IMR-90 (cell line): Measurements from ENCODE around the gene FNDC3B. TPM values are rescaled to one million over a fixed set of nuclear protein-coding genes. Genes with fewer than 3 reads are reported as not detected.

ENCODE experiments used
- ATAC-seq: fragments of 200-7000 bp; cut with Tn5 transposase; 2 replicates; pipeline ENCODE4 v1.9.1; 2020; ENCODE audit warnings: low read depth, mild to moderate bottlenecking, moderate library complexity
- BruUV-seq: library from RNA; stranded (reverse); fragments of 400-500 nt; replicated peaks from 2 replicates; lab custom pipeline; 2021; lab: Mats Ljungman, UMichigan
- CTCF ChIA-PET: fragments of 300-600 bp; formaldehyde crosslinking; extraction: SDS; loops from one replicate; lab custom pipeline; 2021; ENCODE audit warnings: antibody characterized with exemption; lab: Yijun Ruan, JAX
- POLR2A ChIA-PET: fragments of 300-600 bp; sonication (Branson Sonifier 250); formaldehyde crosslinking; loops from one replicate; lab custom pipeline; 2022; ENCODE audit warnings: antibody characterized with exemption; ENCODE audit not compliant: unreplicated experiment; lab: Charles Lee
- DNase-seq: peaks from one replicate; pipeline ENCODE4 v3.0.0; 2013
- H2AFZ ChIP-seq: replicated peaks from 2 replicates; pipeline ENCODE3; 2013; ENCODE audit warnings: low read length, mild to moderate bottlenecking; ENCODE audit not compliant: poor library complexity
- H2AK5ac ChIP-seq: 2 replicates; pipeline ENCODE4 v1.6.1; 2013; ENCODE audit warnings: low read depth, low read length, inconsistent platforms
- H2AK9ac ChIP-seq: replicated peaks from 2 replicates; pipeline ENCODE3; 2013; ENCODE audit warnings: mild to moderate bottlenecking, low read depth, low read length, moderate library complexity; ENCODE audit not compliant: poor library complexity
- H2BK120ac ChIP-seq: 2 replicates; pipeline ENCODE4 v1.6.1; 2013; ENCODE audit warnings: low read depth, low read length, inconsistent platforms
- H2BK15ac ChIP-seq: 3 replicates; pipeline ENCODE4 v1.6.1; 2013; ENCODE audit warnings: low read depth, low read length, inconsistent platforms
- H2BK20ac ChIP-seq: 2 replicates; pipeline ENCODE4 v1.6.1; 2013; ENCODE audit warnings: low read depth, mild to moderate bottlenecking, inconsistent platforms, low read length, moderate library complexity
- H2BK5ac ChIP-seq: 2 replicates; pipeline ENCODE4 v1.6.1; 2013; ENCODE audit warnings: mild to moderate bottlenecking, low read depth, low read length, inconsistent platforms; ENCODE audit not compliant: poor library complexity, severe bottlenecking
- H3K14ac ChIP-seq: replicated peaks from 2 replicates; pipeline ENCODE4 v1.6.1; 2013; ENCODE audit warnings: low read depth, low read length, inconsistent platforms
- H3K18ac ChIP-seq: 2 replicates; pipeline ENCODE4 v1.6.1; 2013; ENCODE audit warnings: low read depth, low read length, control low read depth
- H3K23ac ChIP-seq: 2 replicates; pipeline ENCODE4 v1.6.1; 2013; ENCODE audit warnings: low read depth, low read length, inconsistent platforms
- H3K27ac ChIP-seq: 2 replicates; pipeline ENCODE4 v1.5.1; 2013; ENCODE audit warnings: mild to moderate bottlenecking, control low read depth, low read length; ENCODE audit not compliant: insufficient read depth
- H3K27me3 ChIP-seq: 2 replicates; pipeline ENCODE4 v1.6.1; 2013; ENCODE audit warnings: low read length; ENCODE audit not compliant: control insufficient read depth, insufficient read depth
- H3K36me3 ChIP-seq: 2 replicates; pipeline ENCODE4 v1.6.1; 2013; ENCODE audit warnings: low read length, mixed read lengths; ENCODE audit not compliant: control insufficient read depth, insufficient read depth
- H3K4ac ChIP-seq: 2 replicates; pipeline ENCODE4 v1.6.1; 2013; ENCODE audit warnings: low read depth, low read length, inconsistent platforms
- H3K4me1 ChIP-seq: 2 replicates; pipeline ENCODE4 v1.6.1; 2013; ENCODE audit warnings: low read length, mixed read lengths; ENCODE audit not compliant: control insufficient read depth, insufficient read depth
- H3K4me2 ChIP-seq: 2 replicates; pipeline ENCODE4 v1.6.1; 2013; ENCODE audit warnings: low read depth, mild to moderate bottlenecking, control low read depth, low read length, moderate library complexity
- H3K4me3 ChIP-seq: 2 replicates; pipeline ENCODE4 v1.5.1; 2013; ENCODE audit warnings: low read depth, mild to moderate bottlenecking, control low read depth, low read length, moderate library complexity; ENCODE audit not compliant: insufficient read depth
- H3K56ac ChIP-seq: 2 replicates; pipeline ENCODE4 v1.6.1; 2013; ENCODE audit warnings: low read length, inconsistent platforms; ENCODE audit not compliant: insufficient read depth; ENCODE audit errors: extremely low read depth
- H3K79me1 ChIP-seq, 2 experiments: 2 replicates each; pipeline ENCODE4 v1.6.1; 2013; ENCODE audit warnings: low read length in 2 of 2, inconsistent platforms in 1 of 2, low read depth in 1 of 2
- H3K9ac ChIP-seq: 2 replicates; pipeline ENCODE4 v1.6.1; 2013; ENCODE audit warnings: low read depth, low read length, control low read depth
- H3K9me1 ChIP-seq: 2 replicates; pipeline ENCODE4 v1.6.1; 2013; ENCODE audit warnings: low read length, inconsistent platforms; ENCODE audit not compliant: insufficient read depth
- H3K9me3 ChIP-seq: 2 replicates; pipeline ENCODE4 v1.6.1; 2013; ENCODE audit warnings: low read length; ENCODE audit not compliant: control insufficient read depth, insufficient read depth
- H4K20me1 ChIP-seq: 2 replicates; pipeline ENCODE4 v1.6.1; 2013; ENCODE audit warnings: low read length, inconsistent platforms; ENCODE audit not compliant: insufficient read depth
- H4K5ac ChIP-seq: 2 replicates; pipeline ENCODE4 v1.6.1; 2013; ENCODE audit warnings: mild to moderate bottlenecking, low read depth, low read length, control low read depth
- H4K8ac ChIP-seq, 2 experiments: 2 replicates each; pipeline ENCODE4 v1.6.1; 2013; ENCODE audit warnings: low read depth in 2 of 2, low read length in 2 of 2, control low read depth in 1 of 2, inconsistent platforms in 1 of 2
- H4K91ac ChIP-seq: 2 replicates; pipeline ENCODE4 v1.6.1; 2013; ENCODE audit warnings: low read depth, low read length, inconsistent platforms; ENCODE audit not compliant: insufficient read depth
- CHD1 ChIP-seq: IDR thresholded peaks from 2 replicates; pipeline ENCODE4 v1.6.1; 2012; ENCODE audit warnings: low read depth, low read length, improper control_type of control experiment
- MAZ ChIP-seq: IDR thresholded peaks from 2 replicates; pipeline ENCODE4 v1.6.1; 2012; ENCODE audit warnings: low read depth, mild to moderate bottlenecking, low read length, improper control_type of control experiment, moderate library complexity, borderline replicate concordance
- NFE2L2 ChIP-seq: fragments of 150-350 bp; IDR thresholded peaks from 2 replicates; pipeline ENCODE4 v1.6.1; 2016; ENCODE audit warnings: low read depth, mild to moderate bottlenecking, low read length
- RCOR1 ChIP-seq: IDR thresholded peaks from 2 replicates; pipeline ENCODE4 v1.6.1; 2012; ENCODE audit warnings: mild to moderate bottlenecking, low read length, improper control_type of control experiment; ENCODE audit not compliant: insufficient replicate concordance
- RFX5 ChIP-seq: IDR thresholded peaks from 2 replicates; pipeline ENCODE4 v1.8.0; 2012; ENCODE audit warnings: low read depth, mild to moderate bottlenecking, low read length, moderate library complexity
- WGBS, 2 experiments: methylation state at CpG; one replicate each; pipeline versions ENCODE4 v1.1.5 to v1.1.7; 2013; ENCODE audit warnings: missing lambda C conversion rate in 2 of 2; ENCODE audit not compliant: insufficient read length in 1 of 2; ENCODE audit errors: extremely low coverage in 2 of 2; 5-methylcytosine and 5-hydroxymethylcytosine counted together
- dilution Hi-C: fragments of 300-500 bp; cut with HindIII; formaldehyde crosslinking; loops from one replicate; pipeline ENCODE4 v1.14.3; 2018; ENCODE audit warnings: low sequenced_read_pairs; ENCODE audit not compliant: unreplicated experiment
- in situ Hi-C: fragments of 300-500 bp; cut with MboI; formaldehyde crosslinking; loops from 3 replicates; pipeline ENCODE4 v1.14.3; 2019; ENCODE audit warnings: low sequenced_read_pairs, inconsistent platforms, mixed read lengths
- intact Hi-C: fragments of 100-400 bp; cut with micrococcal nuclease; formaldehyde crosslinking; loops from 2 replicates; pipeline ENCODE4 v1.10.0; 2022
- polyA plus RNA-seq, 3 experiments: library from polyadenylated mRNA; depleted of rRNA; stranded (reverse); fragments of >200 nt; gene quantifications; 2 replicates each; pipeline ENCODE4 v1.2.3, GENCODE V29; 2012; ENCODE audit warnings: low replicate concordance in 1 of 3
- total RNA-seq: library from RNA; depleted of rRNA; stranded (reverse); fragments of >200 nt; gene quantifications from 2 replicates; pipeline ENCODE4 v1.2.3, GENCODE V29; 2012
- TF ChIP-seq, protein P1 (sequence below): fragments of 150-350 bp; IDR thresholded peaks from 2 replicates; pipeline ENCODE4 v1.6.1; 2016; ENCODE audit warnings: low read depth, mild to moderate bottlenecking, low read length, moderate library complexity, borderline replicate concordance

The FNDC3B gene
- total and polyA plus RNA-seq, 2 of the 4 experiments (the other 2 are of a cell fraction): 23.9 to 150 TPM

DNA sequence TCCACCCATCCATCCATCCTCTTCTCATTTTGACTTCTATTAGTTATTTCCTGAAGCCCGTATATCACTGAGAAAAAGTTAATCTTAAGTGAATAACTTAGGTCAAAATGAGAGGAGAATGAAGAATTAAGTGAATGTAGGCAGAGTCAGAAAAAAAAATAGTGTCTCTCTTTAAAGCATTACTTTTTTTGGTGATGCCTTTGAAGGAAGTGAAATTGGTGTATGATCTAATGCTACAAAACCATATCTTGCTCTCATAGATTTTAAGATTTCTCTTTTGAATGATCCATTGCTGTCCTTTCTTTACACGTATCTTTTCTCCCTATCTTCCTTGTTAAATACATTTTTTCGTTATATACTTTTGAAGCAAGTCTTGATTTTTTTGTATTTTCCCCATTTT, 23.4 kb downstream of the FNDC3B start:
- H4K5ac ChIP-seq: no peak overlapping the region
- H3K36me3 ChIP-seq: peaks cover 5% of the 10 kb centered on the region
- H2BK120ac ChIP-seq: no peak overlapping the region
- 100% methylated on average over 2 of the region's 3 CpGs for WGBS, 2 experiments
- H2BK15ac ChIP-seq: no peak overlapping the region
- DNase-seq: no peak
- no TSS peak for BruUV-seq
- in situ Hi-C loops (no loop called here), intact Hi-C loops (no loop called here), dilution Hi-C loops (no loop called here)
- peaks cover 20% of the 10 kb centered on the region for H3K9me1 ChIP-seq
- no peak overlapping the region for H3K4me3 ChIP-seq
- ChIA-PET POLR2A (no interaction called here), CTCF (no interaction called here)
- H3K4me2 ChIP-seq: no peak overlapping the region
- no peak overlapping the region for H3K18ac ChIP-seq
- no peaks in the 10 kb centered on the region for H3K9me3 ChIP-seq
- H3K4ac ChIP-seq: no peak overlapping the region
- no peak overlapping the region for H2AFZ ChIP-seq
- no peak overlapping the region for H3K9ac ChIP-seq
- no peak overlapping the region for H4K91ac ChIP-seq
- peaks cover 29 to 85% of the 10 kb centered on the region in 2 experiments for H3K79me1 ChIP-seq
- no peak overlapping the region for H2BK20ac ChIP-seq
- no peak for ATAC-seq
- no peak for TF ChIP-seq RCOR1
- no peak for TF ChIP-seq CHD1
- TF ChIP-seq RFX5: no peak
- no peak for TF ChIP-seq NFE2L2
- TF ChIP-seq MAZ: no peak
- TF ChIP-seq, protein P1, sequence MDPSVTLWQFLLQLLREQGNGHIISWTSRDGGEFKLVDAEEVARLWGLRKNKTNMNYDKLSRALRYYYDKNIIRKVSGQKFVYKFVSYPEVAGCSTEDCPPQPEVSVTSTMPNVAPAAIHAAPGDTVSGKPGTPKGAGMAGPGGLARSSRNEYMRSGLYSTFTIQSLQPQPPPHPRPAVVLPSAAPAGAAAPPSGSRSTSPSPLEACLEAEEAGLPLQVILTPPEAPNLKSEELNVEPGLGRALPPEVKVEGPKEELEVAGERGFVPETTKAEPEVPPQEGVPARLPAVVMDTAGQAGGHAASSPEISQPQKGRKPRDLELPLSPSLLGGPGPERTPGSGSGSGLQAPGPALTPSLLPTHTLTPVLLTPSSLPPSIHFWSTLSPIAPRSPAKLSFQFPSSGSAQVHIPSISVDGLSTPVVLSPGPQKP: no peak
- no peaks in the 10 kb centered on the region for H3K27me3 ChIP-seq
- H3K14ac ChIP-seq: no peak overlapping the region
- H3K56ac ChIP-seq: no peak overlapping the region
- no peak overlapping the region for H2BK5ac ChIP-seq
- H2AK9ac ChIP-seq: no peak overlapping the region
- H4K8ac ChIP-seq: no peak overlapping the region
- peaks cover 12% of the 10 kb centered on the region for H3K4me1 ChIP-seq
- H3K27ac ChIP-seq: no peak overlapping the region
- H2AK5ac ChIP-seq: no peak overlapping the region
- peaks cover 95% of the 10 kb centered on the region for H4K20me1 ChIP-seq
- H3K23ac ChIP-seq: no peak overlapping the region
